ENCODE results near the gene VEGFA. TPM values are rescaled to one million over a fixed set of nuclear protein-coding genes. Genes with fewer than 3 reads are reported as not detected.

Gene VEGFA
- total RNA-seq, 2 donors from 2014 or later, result 127 to 335 TPM

- H3K27me3 ChIP-seq (replicated peaks; ENCODE audit: insufficient read depth), result no peaks in the 10 kb centered on the region
- H3K27ac ChIP-seq, result no peak overlapping the region
- DNase-seq (ENCODE audit: low spot score), result no peak
- intact Hi-C loops (cut with DNase I), result no loop called here
- 93% methylated on average over 7 of the region's 7 CpGs for WGBS
- no peak for TF ChIP-seq POLR2AphosphoS5 (IDR thresholded peaks at IDR 0.05)
- no peak for TF ChIP-seq POLR2A (IDR thresholded peaks at IDR 0.05)
- TF ChIP-seq CTCF (IDR thresholded peaks at IDR 0.05), result no peak
- H3K4me1 ChIP-seq (replicated peaks), result no peaks in the 10 kb centered on the region
- H3K4me3 ChIP-seq, result no peak overlapping the region
- H3K9me3 ChIP-seq, result no peaks in the 10 kb centered on the region
- no peaks in the 10 kb centered on the region for H3K36me3 ChIP-seq
These were observed 6.0 kb upstream of the VEGFA start for GRCh38 chr6:43763812-43764522.

- 82% methylated on average over 5 of the region's 5 CpGs for WGBS
- H3K36me3 ChIP-seq, result no peaks in the 10 kb centered on the region
- H3K4me1 ChIP-seq (replicated peaks), result no peaks in the 10 kb centered on the region
- H3K27ac ChIP-seq, result no peak overlapping the region
- no peak for DNase-seq (ENCODE audit: low spot score)
- H3K4me3 ChIP-seq, result no peak overlapping the region
- intact Hi-C loops (cut with DNase I), result loop anchor here (5.0 kb wide), 1 partner anchor 97 kb away; no protein-coding TSS in a partner anchor
- no peaks in the 10 kb centered on the region for H3K27me3 ChIP-seq (replicated peaks; ENCODE audit: insufficient read depth)
- no peaks in the 10 kb centered on the region for H3K9me3 ChIP-seq
- no peak for TF ChIP-seq CTCF (IDR thresholded peaks at IDR 0.05)
- no peak for TF ChIP-seq POLR2A (IDR thresholded peaks at IDR 0.05)
- no peak for TF ChIP-seq POLR2AphosphoS5 (IDR thresholded peaks at IDR 0.05)
These were observed 5.2 kb upstream of the VEGFA start for GRCh38 chr6:43764772-43765171.

- H3K27ac ChIP-seq, result no peak overlapping the region
These were observed 4.1 kb upstream of the VEGFA start for GRCh38 chr6:43765776-43766499.

GRCh38 chr6:43766500-43766853 lies 3.5 kb upstream of the VEGFA start:
- no peak for TF ChIP-seq CTCF (IDR thresholded peaks at IDR 0.05)
- no peak for TF ChIP-seq POLR2AphosphoS5 (IDR thresholded peaks at IDR 0.05)
- no peak for TF ChIP-seq POLR2A (IDR thresholded peaks at IDR 0.05)
- DNase-seq (ENCODE audit: low spot score), result no peak
- WGBS, result 80% methylated on average over 1 of the region's 1 CpG
- H3K9me3 ChIP-seq, result no peaks in the 10 kb centered on the region
- no peaks in the 10 kb centered on the region for H3K36me3 ChIP-seq
- H3K27me3 ChIP-seq (replicated peaks; ENCODE audit: insufficient read depth), result no peaks in the 10 kb centered on the region
- H3K4me3 ChIP-seq, result no peak overlapping the region
- H3K27ac ChIP-seq, result no peak overlapping the region
- intact Hi-C loops (cut with DNase I), result loop anchor here (5.0 kb wide), 1 partner anchor 99 kb away; no protein-coding TSS in a partner anchor
- no peaks in the 10 kb centered on the region for H3K4me1 ChIP-seq (replicated peaks)

More at GRCh38 chr6:43765776-43766499, 4.1 kb upstream of the VEGFA start:
- Histone ChIP-seq H3K36me3 (no peaks in the 10 kb centered on the region), H3K4me3 (no peak overlapping the region), H3K27me3 (replicated peaks; ENCODE audit: insufficient read depth) (no peaks in the 10 kb centered on the region), H3K9me3 (no peaks in the 10 kb centered on the region), H3K4me1 (replicated peaks) (no peaks in the 10 kb centered on the region)
- DNase-seq (ENCODE audit: low spot score), result no peak
- intact Hi-C loops (cut with DNase I), result loop anchor here (5.0 kb wide), 1 partner anchor 99 kb away; no protein-coding TSS in a partner anchor
- TF ChIP-seq POLR2AphosphoS5 (IDR thresholded peaks at IDR 0.05), result no peak
- TF ChIP-seq POLR2A (IDR thresholded peaks at IDR 0.05), result no peak
- no peak for TF ChIP-seq CTCF (IDR thresholded peaks at IDR 0.05)
